Endothelial cell of umbilical vein (primary cell): ENCODE results near the gene LDHB. TPM values are rescaled to one million over a fixed set of nuclear protein-coding genes. Genes with fewer than 3 reads are reported as not detected.

Source experiments
- BruUV-seq: library from RNA; stranded (reverse); fragments of 400-500 nt; replicated peaks from 2 replicates; lab custom pipeline; 2021; lab: Mats Ljungman, UMichigan
- CTCF ChIA-PET: fragments of 300-600, 350-600 bp; sonication (Branson Sonifier 250); formaldehyde crosslinking; loops from one replicate; lab custom pipeline; 2021; ENCODE audit warnings: antibody characterized with exemption, inconsistent platforms; lab: Charles Lee
- POLR2A ChIA-PET: fragments of 300-600, 350-600 bp; sonication (Branson Sonifier 250); formaldehyde crosslinking; loops from one replicate; lab custom pipeline; 2021; ENCODE audit warnings: antibody characterized with exemption, inconsistent platforms; lab: Charles Lee
- DNase-seq: peaks from one replicate; pipeline ENCODE4 v3.0.0-alpha.2; 2011; ENCODE audit warnings: low read depth, low spot score
- FAIRE-seq: peaks from 2 replicates; lab custom pipeline; 2011; peaks lifted over from hg19 to GRCh38; lab: Jason Lieb, UNC
- H2AFZ ChIP-seq: 2 replicates; pipeline ENCODE4 v1.6.0; 2012; ENCODE audit warnings: low read depth, low read length, control low read depth, inconsistent platforms
- H3K27ac ChIP-seq: 2 replicates; pipeline ENCODE4 v1.5.1; 2011; ENCODE audit warnings: low read depth, mild to moderate bottlenecking, control low read depth, low read length, moderate library complexity; ENCODE audit not compliant: insufficient read depth
- H3K27me3 ChIP-seq, 2 experiments: 2 replicates each; pipeline versions ENCODE4 v1.6.0 to v1.6.1; 2011; ENCODE audit warnings: low read length in 2 of 2, mixed read lengths in 1 of 2; ENCODE audit not compliant: control insufficient read depth in 2 of 2, insufficient read depth in 2 of 2
- H3K36me3 ChIP-seq, 2 experiments: 2 replicates in 1 of 2; 3 replicates in 1 of 2; pipeline ENCODE4 v1.5.1; 2011; ENCODE audit warnings: low read length in 2 of 2, mild to moderate bottlenecking in 1 of 2, moderate library complexity in 1 of 2; ENCODE audit not compliant: control insufficient read depth in 2 of 2, insufficient read depth in 2 of 2; ENCODE audit errors: extremely low read depth in 1 of 2
- H3K4me1 ChIP-seq: 3 replicates; pipeline ENCODE4 v1.5.1; 2011; ENCODE audit warnings: mild to moderate bottlenecking, low read length; ENCODE audit not compliant: control insufficient read depth, insufficient read depth; ENCODE audit errors: extremely low read depth
- H3K4me2 ChIP-seq: 2 replicates; pipeline ENCODE4 v1.6.1; 2011; ENCODE audit warnings: low read length, control low read depth, mixed read lengths; ENCODE audit not compliant: insufficient read depth
- H3K4me3 ChIP-seq, 3 experiments: fragments of 200-600 bp in 1 of 3; sonication (generic), shearing (Covaris generic) in 1 of 3; replicated peaks in 1 of 3; 2 replicates each; pipeline ENCODE4 v1.5.1; 2011 to 2016; ENCODE audit warnings: control low read depth in 3 of 3, low read length in 3 of 3, mild to moderate bottlenecking in 2 of 3, inconsistent platforms in 1 of 3, low read depth in 1 of 3, moderate library complexity in 1 of 3; ENCODE audit not compliant: insufficient read depth in 1 of 3
- H3K79me2 ChIP-seq: 2 replicates; pipeline ENCODE4 v1.6.0; 2012; ENCODE audit warnings: low read length, inconsistent platforms; ENCODE audit not compliant: control insufficient read depth, insufficient read depth
- H3K9ac ChIP-seq: replicated peaks from 2 replicates; pipeline ENCODE3; 2011; ENCODE audit warnings: low read length, control low read depth; ENCODE audit not compliant: insufficient read depth; ENCODE audit errors: extremely low read depth
- H3K9me1 ChIP-seq: replicated peaks from 3 replicates; pipeline ENCODE4 v1.6.0; 2011; ENCODE audit warnings: mild to moderate bottlenecking, low read length; ENCODE audit not compliant: control insufficient read depth, insufficient read depth; ENCODE audit errors: extremely low read depth
- H3K9me3 ChIP-seq: replicated peaks from 2 replicates; pipeline ENCODE4 v1.5.1; 2012; ENCODE audit warnings: low read length, inconsistent platforms; ENCODE audit not compliant: control insufficient read depth, insufficient read depth
- H4K20me1 ChIP-seq: replicated peaks from 2 replicates; pipeline ENCODE3; 2011; ENCODE audit warnings: mild to moderate bottlenecking, low read length; ENCODE audit not compliant: control insufficient read depth, insufficient read depth; ENCODE audit errors: extremely low read depth
- EZH2 ChIP-seq: IDR thresholded peaks from 2 replicates; pipeline ENCODE4 v1.6.1; 2012; ENCODE audit warnings: borderline replicate concordance, low read depth, mild to moderate bottlenecking, moderate library complexity, low read length, inconsistent platforms; ENCODE audit not compliant: severe bottlenecking
- FOS ChIP-seq: IDR thresholded peaks from 2 replicates; pipeline ENCODE4 v1.6.1; 2011; ENCODE audit warnings: mild to moderate bottlenecking, low read length, moderate library complexity, borderline replicate concordance; ENCODE audit not compliant: insufficient read depth
- GATA2 ChIP-seq: IDR thresholded peaks from 2 replicates; pipeline ENCODE4 v1.7.0; 2011; ENCODE audit warnings: low read depth, mild to moderate bottlenecking, moderate library complexity, mixed read lengths, low read length; ENCODE audit not compliant: insufficient read length, insufficient read depth
- JUN ChIP-seq: IDR thresholded peaks from 2 replicates; pipeline ENCODE4 v1.6.1; 2011; ENCODE audit warnings: borderline replicate concordance, low read depth; ENCODE audit not compliant: insufficient read length, insufficient read depth
- MYC ChIP-seq: IDR thresholded peaks from one replicate; pipeline ENCODE4 v1.6.1; 2011; ENCODE audit warnings: mild to moderate bottlenecking, low read depth, low read length
- POLR2A ChIP-seq: IDR thresholded peaks from 2 replicates; pipeline ENCODE4 v1.6.1; 2012; ENCODE audit warnings: low read depth, mild to moderate bottlenecking, control low read depth, low read length
- POLR2AphosphoS5 ChIP-seq: IDR thresholded peaks from 2 replicates; pipeline ENCODE4 v1.6.1; 2012; ENCODE audit warnings: low read depth, mild to moderate bottlenecking, control low read depth, low read length, moderate library complexity; ENCODE audit not compliant: insufficient read depth
- dilution Hi-C: fragments of 300-500 bp; cut with MboI; formaldehyde crosslinking; loops from one replicate; pipeline ENCODE4 v1.15.0; 2019; ENCODE audit warnings: low sequenced_read_pairs; ENCODE audit not compliant: extremely low pct_ligation_motif_present
- intact Hi-C: fragments of 100-400 bp; cut with micrococcal nuclease; formaldehyde crosslinking; loops from one replicate; pipeline ENCODE4 v1.10.0; 2022
- polyA plus RNA-seq, 4 experiments: library from polyadenylated mRNA; depleted of rRNA in 3 of 4; stranded (reverse) in 3 of 4; unstranded in 1 of 4; fragments of >200 nt; gene quantifications; 2 replicates each; pipeline versions ENCODE4 v1.2.1 to v1.2.3, GENCODE V29; 2011 to 2012; ENCODE audit warnings: missing spikeins in 1 of 4
- total RNA-seq: library from RNA; stranded (reverse); gene quantifications from 2 replicates; pipeline ENCODE4 v1.2.3, GENCODE V29; 2021
- TF ChIP-seq, protein P1 (sequence below), 2 donors: IDR thresholded peaks; 1 replicate in 1 of 2; 2 replicates in 1 of 2; pipeline ENCODE4 v1.5.1; 2011; ENCODE audit warnings: low read length in 2 of 2, mild to moderate bottlenecking in 2 of 2, moderate library complexity in 2 of 2, control low read depth in 1 of 2, inconsistent platforms in 1 of 2, low read depth in 1 of 2; ENCODE audit not compliant: insufficient read depth in 1 of 2; ENCODE audit errors: extremely low read depth in 1 of 2
- TF ChIP-seq, protein P2 (sequence below): IDR thresholded peaks from 2 replicates; pipeline ENCODE4 v1.6.1; 2011; ENCODE audit not compliant: insufficient read depth, insufficient read length

Gene LDHB
- total and polyA plus RNA-seq, 2 donors (not counting 3 experiments of a cell fraction or from before 2014, with no cell fraction given), result 437 to 670 TPM

DNA sequence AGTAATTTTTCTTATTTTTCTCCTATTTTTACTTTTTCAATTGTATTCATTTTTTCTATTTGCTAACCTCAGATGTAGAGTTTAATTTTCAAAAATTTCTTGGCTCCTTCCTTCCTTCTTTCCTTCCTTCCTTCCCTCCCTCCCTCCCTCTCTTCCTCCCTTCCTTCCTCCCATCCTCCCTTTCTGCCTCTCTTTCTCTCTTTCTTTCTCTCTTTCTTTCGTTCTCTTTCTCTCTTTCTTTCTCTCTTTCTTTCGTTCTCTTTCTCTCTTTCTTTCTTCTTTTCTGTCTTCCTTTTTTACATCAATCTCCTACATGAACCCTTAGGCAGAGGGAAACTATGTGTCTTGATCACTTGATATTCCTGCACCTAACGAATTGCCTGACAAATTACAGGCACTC, 40.6 kb downstream of the LDHB start:
- Histone ChIP-seq H3K36me3 (no peaks in the 10 kb centered on the region), H3K4me3 (no peak overlapping the region), H3K4me1 (peaks cover 22% of the 10 kb centered on the region), H2AFZ (no peak overlapping the region), H3K79me2 (no peaks in the 10 kb centered on the region), H4K20me1 (no peaks in the 10 kb centered on the region), H3K27me3 (no peaks in the 10 kb centered on the region), H3K9me3 (no peaks in the 10 kb centered on the region), H3K4me2 (no peak overlapping the region), H3K9ac (no peak overlapping the region), H3K27ac (no peak overlapping the region), H3K9me1 (no peaks in the 10 kb centered on the region)
- TF ChIP-seq EZH2, result no peak
- TF ChIP-seq, protein P1, sequence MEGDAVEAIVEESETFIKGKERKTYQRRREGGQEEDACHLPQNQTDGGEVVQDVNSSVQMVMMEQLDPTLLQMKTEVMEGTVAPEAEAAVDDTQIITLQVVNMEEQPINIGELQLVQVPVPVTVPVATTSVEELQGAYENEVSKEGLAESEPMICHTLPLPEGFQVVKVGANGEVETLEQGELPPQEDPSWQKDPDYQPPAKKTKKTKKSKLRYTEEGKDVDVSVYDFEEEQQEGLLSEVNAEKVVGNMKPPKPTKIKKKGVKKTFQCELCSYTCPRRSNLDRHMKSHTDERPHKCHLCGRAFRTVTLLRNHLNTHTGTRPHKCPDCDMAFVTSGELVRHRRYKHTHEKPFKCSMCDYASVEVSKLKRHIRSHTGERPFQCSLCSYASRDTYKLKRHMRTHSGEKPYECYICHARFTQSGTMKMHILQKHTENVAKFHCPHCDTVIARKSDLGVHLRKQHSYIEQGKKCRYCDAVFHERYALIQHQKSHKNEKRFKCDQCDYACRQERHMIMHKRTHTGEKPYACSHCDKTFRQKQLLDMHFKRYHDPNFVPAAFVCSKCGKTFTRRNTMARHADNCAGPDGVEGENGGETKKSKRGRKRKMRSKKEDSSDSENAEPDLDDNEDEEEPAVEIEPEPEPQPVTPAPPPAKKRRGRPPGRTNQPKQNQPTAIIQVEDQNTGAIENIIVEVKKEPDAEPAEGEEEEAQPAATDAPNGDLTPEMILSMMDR (IDR thresholded peaks at IDR 0.05; ENCODE audit: extremely low read depth in 1 of 2, insufficient read depth in 1 of 2, low read depth in 1 of 2, low read length in 2 of 2), result no peak
- no peak for TF ChIP-seq JUN
- TF ChIP-seq FOS, result no peak
- TF ChIP-seq, protein P2, sequence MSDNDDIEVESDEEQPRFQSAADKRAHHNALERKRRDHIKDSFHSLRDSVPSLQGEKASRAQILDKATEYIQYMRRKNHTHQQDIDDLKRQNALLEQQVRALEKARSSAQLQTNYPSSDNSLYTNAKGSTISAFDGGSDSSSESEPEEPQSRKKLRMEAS, result no peak
- no peak for TF ChIP-seq MYC
- TF ChIP-seq GATA2, result no peak
- TF ChIP-seq POLR2A, result no peak
- no peak for TF ChIP-seq POLR2AphosphoS5
- POLR2A ChIA-PET, result no interaction called here
- FAIRE-seq (peak; percentile 4), DNase-seq (no peak)
- CTCF ChIA-PET, result no interaction called here
- dilution Hi-C loops, result no loop called here
- BruUV-seq, result no TSS peak
- intact Hi-C loops, result no loop called here
